OCI-LY7 (cell line): ENCODE data around the gene SEM1. TPM values are rescaled to one million over a fixed set of nuclear protein-coding genes. Genes with fewer than 3 reads are reported as not detected.

Source experiments
- BruUV-seq: library from RNA; stranded (reverse); fragments of 400-500 nt; replicated peaks from 2 replicates; lab custom pipeline; 2021; lab: Mats Ljungman, UMichigan
- CTCF ChIA-PET: fragments of 300-600 bp; sonication (Branson Sonifier 250); formaldehyde crosslinking; loops from one replicate; lab custom pipeline; 2022; ENCODE audit warnings: antibody characterized with exemption; ENCODE audit not compliant: unreplicated experiment; lab: Charles Lee
- POLR2A ChIA-PET: fragments of 300-600 bp; sonication (Branson Sonifier 250); formaldehyde crosslinking; loops from one replicate; lab custom pipeline; 2022; ENCODE audit warnings: antibody characterized with exemption; lab: Charles Lee
- DNase-seq: peaks from one replicate; pipeline ENCODE4 v3.0.0-alpha.2; 2015; ENCODE audit warnings: low spot score
- H2AFZ ChIP-seq: fragments of 200-600 bp; sonication (generic), shearing (Covaris generic); 2 replicates; pipeline ENCODE4 v1.6.1; 2014; ENCODE audit warnings: mild to moderate bottlenecking, antibody characterized with exemption, low read length, moderate library complexity
- H3K27ac ChIP-seq: fragments of 200-600 bp; sonication (generic); 2 replicates; pipeline ENCODE4 v1.5.1; 2014; ENCODE audit warnings: mixed run types, low read depth, mild to moderate bottlenecking, moderate library complexity, low read length, inconsistent platforms; ENCODE audit not compliant: poor library complexity, severe bottlenecking
- H3K36me3 ChIP-seq: fragments of 200-600 bp; sonication (generic); 2 replicates; pipeline ENCODE4 v1.6.1; 2014; ENCODE audit warnings: mild to moderate bottlenecking, antibody characterized with exemption, low read length, moderate library complexity, mixed read lengths; ENCODE audit not compliant: insufficient read depth
- H3K4me1 ChIP-seq: fragments of 200-600 bp; sonication (generic); 2 replicates; pipeline ENCODE4 v1.5.1; 2014; ENCODE audit warnings: mild to moderate bottlenecking, low read length; ENCODE audit not compliant: insufficient read depth, poor library complexity, severe bottlenecking
- H3K4me2 ChIP-seq: fragments of 200-600 bp; sonication (generic); 2 replicates; pipeline ENCODE4 v1.6.1; 2014; ENCODE audit warnings: mild to moderate bottlenecking, low read length
- H3K4me3 ChIP-seq: fragments of 200-600 bp; sonication (generic); 2 replicates; pipeline ENCODE4 v1.5.1; 2014; ENCODE audit warnings: mild to moderate bottlenecking, low read depth, low read length; ENCODE audit not compliant: poor library complexity, severe bottlenecking
- H3K79me2 ChIP-seq: fragments of 200-600 bp; sonication (generic); 2 replicates; pipeline ENCODE4 v1.6.1; 2016; ENCODE audit warnings: low read depth, mild to moderate bottlenecking, low read length, moderate library complexity, mixed read lengths; ENCODE audit not compliant: insufficient read depth
- H3K9me2 ChIP-seq: fragments of 200-600 bp; sonication (generic); 2 replicates; pipeline ENCODE4 v1.6.1; 2016; ENCODE audit warnings: mild to moderate bottlenecking, low read length, mixed read lengths; ENCODE audit not compliant: insufficient read depth
- H3K9me3 ChIP-seq: fragments of 200-600 bp; sonication (generic); 2 replicates; pipeline ENCODE4 v1.6.1; 2014; ENCODE audit warnings: mild to moderate bottlenecking, mixed run types, low read length, mixed read lengths
- H4K20me1 ChIP-seq: fragments of 200-600 bp; sonication (generic); 2 replicates; pipeline ENCODE4 v1.6.1; 2014; ENCODE audit warnings: mild to moderate bottlenecking, antibody characterized with exemption, low read length, moderate library complexity, mixed read lengths; ENCODE audit not compliant: insufficient read depth
- EZH2phosphoT487 ChIP-seq: fragments of 200-600 bp; sonication (generic); IDR thresholded peaks from 2 replicates; pipeline ENCODE4 v1.6.1; 2018; ENCODE audit warnings: low read depth, borderline replicate concordance, mild to moderate bottlenecking, mixed run types, antibody characterized with exemption, low read length, moderate library complexity, mixed read lengths
- intact Hi-C: fragments of 100-400 bp; cut with micrococcal nuclease; formaldehyde crosslinking; loops from one replicate; pipeline ENCODE4 v1.10.0; 2022; ENCODE audit not compliant: unreplicated experiment
- total RNA-seq, 2 experiments: library from RNA; depleted of rRNA in 1 of 2; stranded (reverse); fragments of >200 nt in 1 of 2; shearing (Covaris generic) in 1 of 2; gene quantifications; 2 replicates each; pipeline ENCODE4 v1.2.3, GENCODE V29; 2014 to 2022
- TF ChIP-seq, protein P1 (sequence below): fragments of 200-600 bp; sonication (generic); conservative IDR thresholded peaks from 2 replicates; pipeline ENCODE4 v1.5.1; 2014; ENCODE audit warnings: mild to moderate bottlenecking, antibody characterized with exemption, low read length, moderate library complexity, mixed read lengths

SEM1 gene
- total RNA-seq, 2 experiments from 2014 or later = 75.9 to 89.8 TPM

DNA sequence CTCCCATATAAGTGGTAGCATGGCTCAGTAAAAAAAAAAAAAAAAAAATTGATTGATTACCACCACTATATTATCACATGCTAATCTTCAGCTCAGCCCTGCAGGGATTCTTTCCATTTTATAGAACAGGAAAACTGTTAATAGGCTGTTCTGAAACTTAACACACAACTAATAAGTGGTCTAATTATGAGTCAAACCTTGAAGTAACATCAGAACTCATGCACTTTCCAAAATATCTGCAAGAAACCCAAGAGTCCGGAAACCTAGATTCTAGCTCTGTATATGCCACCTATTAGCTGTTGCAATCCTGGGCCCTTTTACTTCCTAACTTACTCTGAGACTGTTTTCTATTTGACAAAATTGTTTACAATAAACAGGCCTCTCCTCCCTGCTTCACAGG is 23.9 kb downstream of the SEM1 start:
- Histone ChIP-seq H3K4me1 (no peaks in the 10 kb centered on the region), H3K79me2 (peaks cover 13% of the 10 kb centered on the region; the same call in 1 of the 2 replicates), H4K20me1 (no peaks in the 10 kb centered on the region), H3K4me2 (no peak overlapping the region), H3K4me3 (no peak overlapping the region), H2AFZ (no peak overlapping the region), H3K36me3 (peaks cover 52% of the 10 kb centered on the region), H3K9me3 (0 out of 2 replicates have a peak, but pooled peaks cover 5% of the 10 kb centered on the region), H3K9me2 (no peaks in the 10 kb centered on the region), H3K27ac (no peak overlapping the region)
- DNase-seq = no peak
- ChIA-PET CTCF (no interaction called here), POLR2A (no interaction called here)
- TF ChIP-seq, protein P1, sequence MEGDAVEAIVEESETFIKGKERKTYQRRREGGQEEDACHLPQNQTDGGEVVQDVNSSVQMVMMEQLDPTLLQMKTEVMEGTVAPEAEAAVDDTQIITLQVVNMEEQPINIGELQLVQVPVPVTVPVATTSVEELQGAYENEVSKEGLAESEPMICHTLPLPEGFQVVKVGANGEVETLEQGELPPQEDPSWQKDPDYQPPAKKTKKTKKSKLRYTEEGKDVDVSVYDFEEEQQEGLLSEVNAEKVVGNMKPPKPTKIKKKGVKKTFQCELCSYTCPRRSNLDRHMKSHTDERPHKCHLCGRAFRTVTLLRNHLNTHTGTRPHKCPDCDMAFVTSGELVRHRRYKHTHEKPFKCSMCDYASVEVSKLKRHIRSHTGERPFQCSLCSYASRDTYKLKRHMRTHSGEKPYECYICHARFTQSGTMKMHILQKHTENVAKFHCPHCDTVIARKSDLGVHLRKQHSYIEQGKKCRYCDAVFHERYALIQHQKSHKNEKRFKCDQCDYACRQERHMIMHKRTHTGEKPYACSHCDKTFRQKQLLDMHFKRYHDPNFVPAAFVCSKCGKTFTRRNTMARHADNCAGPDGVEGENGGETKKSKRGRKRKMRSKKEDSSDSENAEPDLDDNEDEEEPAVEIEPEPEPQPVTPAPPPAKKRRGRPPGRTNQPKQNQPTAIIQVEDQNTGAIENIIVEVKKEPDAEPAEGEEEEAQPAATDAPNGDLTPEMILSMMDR = no peak
- TF ChIP-seq EZH2phosphoT487 = no peak
- intact Hi-C loops = no loop called here
- BruUV-seq = no TSS peak

DNA sequence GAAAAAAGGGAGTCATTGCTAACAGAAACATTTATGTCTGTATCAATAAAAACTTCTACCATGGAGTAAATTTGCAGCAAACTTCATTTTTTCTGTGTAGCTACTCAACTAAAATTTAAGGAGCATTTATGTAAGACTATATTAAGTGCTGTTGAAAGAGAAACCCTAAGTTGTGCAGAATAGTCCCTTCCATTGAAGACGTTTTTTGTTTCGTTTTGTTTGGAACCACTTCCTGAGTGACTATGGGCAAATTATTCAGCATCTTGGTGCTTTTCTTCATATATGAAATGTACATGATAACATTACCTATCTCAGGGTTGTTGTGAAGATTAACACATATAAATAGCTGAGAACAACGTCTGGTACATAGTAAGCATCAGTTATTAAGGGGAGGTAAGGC is 24.3 kb downstream of the SEM1 start:
- POLR2A ChIA-PET = interaction anchor here (1.2 kb wide), 1 partner anchor 15 kb away, joined by 3 read pairs; no protein-coding TSS in a partner anchor

DNA sequence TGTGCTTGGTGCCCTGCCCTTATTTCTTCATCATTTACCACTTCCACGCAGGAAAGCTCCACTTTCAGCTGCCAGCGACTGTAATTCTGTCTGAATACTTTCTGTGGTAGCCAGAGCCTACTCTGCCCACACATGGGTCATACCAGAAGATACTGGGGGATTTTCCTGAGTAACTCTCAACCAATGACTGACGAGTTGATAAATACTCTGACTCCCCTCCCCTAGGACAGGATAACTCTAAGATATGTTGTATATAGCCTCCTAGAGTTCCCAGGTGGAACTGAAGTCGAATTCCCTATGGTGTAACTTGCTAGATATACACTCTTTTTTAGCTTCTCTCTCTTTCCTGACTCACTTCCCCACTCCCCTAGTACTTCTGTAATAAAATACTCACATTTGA is 29.8 kb downstream of the SEM1 start:
- no peaks in the 10 kb centered on the region for H4K20me1 ChIP-seq
- no peak overlapping the region for H3K4me2 ChIP-seq
- H3K4me3 ChIP-seq = no peak overlapping the region
- H3K79me2 ChIP-seq = 0 out of 2 replicates have a peak, but pooled peaks cover under 1% of the 10 kb centered on the region
- no peaks in the 10 kb centered on the region for H3K9me2 ChIP-seq
- POLR2A ChIA-PET = interaction anchor here (1.7 kb wide), 1 partner anchor 10 kb away, joined by 4 read pairs; no protein-coding TSS in a partner anchor
- no peak for DNase-seq
- H3K27ac ChIP-seq = no peak overlapping the region
- BruUV-seq = no TSS peak
- peaks cover 8% of the 10 kb centered on the region for H3K36me3 ChIP-seq
- TF ChIP-seq, protein P1 = no peak
- no peak for TF ChIP-seq EZH2phosphoT487
- H3K9me3 ChIP-seq = no peaks in the 10 kb centered on the region
- H2AFZ ChIP-seq = no peak overlapping the region
- CTCF ChIA-PET = no interaction called here
- no peaks in the 10 kb centered on the region for H3K4me1 ChIP-seq
- intact Hi-C loops = no loop called here

More for the DNA sequence above, 24.3 kb downstream of the SEM1 start:
- Histone ChIP-seq H2AFZ (no peak overlapping the region), H3K9me3 (0 out of 2 replicates have a peak, but pooled peaks cover 5% of the 10 kb centered on the region), H4K20me1 (no peaks in the 10 kb centered on the region), H3K4me3 (no peak overlapping the region), H3K79me2 (peaks cover 12% of the 10 kb centered on the region; the same call in 1 of the 2 replicates), H3K9me2 (no peaks in the 10 kb centered on the region), H3K4me2 (no peak overlapping the region), H3K27ac (no peak overlapping the region), H3K36me3 (peaks cover 48% of the 10 kb centered on the region), H3K4me1 (no peaks in the 10 kb centered on the region)
- intact Hi-C loops = no loop called here
- CTCF ChIA-PET = no interaction called here
- DNase-seq = no peak
- no TSS peak for BruUV-seq
- no peak for TF ChIP-seq EZH2phosphoT487
- TF ChIP-seq, protein P1 = no peak
